K562 (cell line): Measurements from ENCODE around the gene CACTIN. TPM values are rescaled to one million over a fixed set of nuclear protein-coding genes. Genes with fewer than 3 reads are reported as not detected.

Experiments used
- ATAC-seq: fragments of 200-7000 bp; cut with Tn5 transposase; 3 replicates; pipeline ENCODE4 v1.9.1; 2020; ENCODE audit warnings: moderate library complexity
- BruUV-seq: library from RNA; stranded (reverse); fragments of 400-500 nt; replicated peaks from 2 replicates; lab custom pipeline; 2021; lab: Mats Ljungman, UMichigan
- CTCF ChIA-PET: fragments of 300-600 bp; formaldehyde crosslinking; extraction: SDS; loops from one replicate; lab custom pipeline; 2021; ENCODE audit warnings: low intra/inter-chr PET ratio; lab: Yijun Ruan, JAX
- POLR2A ChIA-PET: fragments of 300-600, 350-650 bp; sonication (Branson Sonifier 250); formaldehyde crosslinking; extraction: SDS; loops from one replicate; lab custom pipeline; 2021; ENCODE audit warnings: antibody characterized with exemption, inconsistent platforms; lab: Yijun Ruan, JAX
- DNase-seq, 4 experiments: peaks; one replicate each; pipeline versions ENCODE4 v3.0.0 to v3.0.0-alpha.2; 2011 to 2018; ENCODE audit warnings: low spot score in 3 of 4, mixed read lengths in 3 of 4; ENCODE audit errors: extremely low read depth in 1 of 4
- FAIRE-seq: peaks from 2 replicates; lab custom pipeline; 2011; peaks lifted over from hg19 to GRCh38; lab: Jason Lieb, UNC
- H2AFZ ChIP-seq: 2 replicates; pipeline ENCODE4 v1.6.0; 2011; ENCODE audit warnings: low read depth, low read length, control low read depth, inconsistent platforms
- H3K27ac ChIP-seq: fragments of 200-600 bp; 3 replicates; pipeline ENCODE4 v1.8.0; 2011; ENCODE audit warnings: low read depth, mild to moderate bottlenecking, control low read depth, inconsistent platforms, low read length, moderate library complexity, mixed read lengths; ENCODE audit errors: extremely low read depth
- H3K27me3 ChIP-seq, 2 experiments: fragments of 300-600 bp in 1 of 2; 2 replicates in 1 of 2; 3 replicates in 1 of 2; pipeline versions ENCODE4 v1.6.0 to v1.8.0; 2011; ENCODE audit warnings: inconsistent platforms in 2 of 2, low read length in 2 of 2, mild to moderate bottlenecking in 1 of 2, mixed read lengths in 1 of 2, moderate library complexity in 1 of 2; ENCODE audit not compliant: control insufficient read depth in 2 of 2, insufficient read depth in 2 of 2
- H3K36me3 ChIP-seq: fragments of 300-600 bp; 3 replicates; pipeline ENCODE4 v1.8.0; 2011; ENCODE audit warnings: mild to moderate bottlenecking, low read length, inconsistent platforms; ENCODE audit not compliant: control insufficient read depth, insufficient read depth
- H3K4me1 ChIP-seq, 2 experiments: fragments of 200-600 bp in 1 of 2; replicated peaks in 1 of 2; 2 replicates in 1 of 2; 3 replicates in 1 of 2; pipeline versions ENCODE4 v1.5.1 to v1.8.0; 2011; ENCODE audit warnings: inconsistent platforms in 2 of 2, low read length in 2 of 2, mild to moderate bottlenecking in 1 of 2, mixed read lengths in 1 of 2, moderate library complexity in 1 of 2; ENCODE audit not compliant: control insufficient read depth in 2 of 2, insufficient read depth in 2 of 2
- H3K4me2 ChIP-seq: 2 replicates; pipeline ENCODE4 v1.6.1; 2011; ENCODE audit warnings: low read length, control low read depth, inconsistent platforms, mixed read lengths; ENCODE audit not compliant: insufficient read depth
- H3K4me3 ChIP-seq: fragments of 200-600 bp; sonication (generic), shearing (Covaris generic); 2 replicates; pipeline ENCODE4 v1.5.1; 2016; ENCODE audit warnings: control low read depth, inconsistent platforms
- H3K79me2 ChIP-seq: fragments of 200-600 bp; 3 replicates; pipeline ENCODE4 v1.8.0; 2011; ENCODE audit warnings: low read length, inconsistent platforms; ENCODE audit not compliant: control insufficient read depth, insufficient read depth
- H3K9ac ChIP-seq, 2 experiments: 2 replicates each; pipeline versions ENCODE4 v1.6.0 to v1.6.1; 2011; ENCODE audit warnings: low read depth in 2 of 2, low read length in 2 of 2, control low read depth in 1 of 2, inconsistent platforms in 1 of 2, mild to moderate bottlenecking in 1 of 2, mixed read lengths in 1 of 2; ENCODE audit not compliant: insufficient read depth in 1 of 2
- H3K9me1 ChIP-seq: one replicate; pipeline ENCODE4 v1.6.0; 2011; ENCODE audit warnings: inconsistent platforms, mild to moderate bottlenecking, low read length, moderate library complexity; ENCODE audit not compliant: control insufficient read depth, insufficient read depth
- H3K9me3 ChIP-seq: replicated peaks from 2 replicates; pipeline ENCODE4 v1.5.1; 2011; ENCODE audit warnings: low read depth, low read length, inconsistent platforms; ENCODE audit not compliant: control insufficient read depth, insufficient read depth
- H4K20me1 ChIP-seq: replicated peaks from 2 replicates; pipeline ENCODE4 v1.6.1; 2011; ENCODE audit warnings: low read length, inconsistent platforms, mixed read lengths; ENCODE audit not compliant: control insufficient read depth, insufficient read depth
- CREM ChIP-seq: IDR thresholded peaks from 2 replicates; pipeline ENCODE4 v1.6.1; 2014; ENCODE audit warnings: antibody characterized with exemption, low read depth
- HEY1 ChIP-seq: fragments of 250-450 bp; sonication (Bioruptor Pico); IDR thresholded peaks from 2 replicates; pipeline ENCODE4 v1.5.0; 2020; ENCODE audit warnings: mild to moderate bottlenecking, moderate library complexity, borderline replicate concordance
- MNT ChIP-seq, 2 experiments: fragments of 450-650 bp; conservative IDR thresholded peaks; 2 replicates each; pipeline ENCODE4 v1.6.1; 2017; ENCODE audit warnings: mild to moderate bottlenecking in 2 of 2, moderate library complexity in 2 of 2
- PHF21A ChIP-seq: fragments of 450-650 bp; IDR thresholded peaks from 2 replicates; pipeline ENCODE4 v1.6.1; 2017; ENCODE audit warnings: low read depth, borderline replicate concordance
- POLR2G ChIP-seq: fragments of 200-400 bp; formaldehyde crosslinking; IDR thresholded peaks from 2 replicates; pipeline ENCODE4 v1.6.1; 2017; ENCODE audit warnings: low read depth, mild to moderate bottlenecking, antibody characterized with exemption, low read length, moderate library complexity
- PPARD ChIP-seq: fragments of 250-450 bp; sonication (Bioruptor Pico); IDR thresholded peaks from 2 replicates; pipeline ENCODE4 v1.8.0; 2022; ENCODE audit warnings: inconsistent platforms, mild to moderate bottlenecking, moderate library complexity
- RBM17 ChIP-seq: fragments of 200-400 bp; formaldehyde crosslinking; IDR thresholded peaks from 2 replicates; pipeline ENCODE4 v1.6.1; 2017; ENCODE audit warnings: low read depth, mild to moderate bottlenecking, low read length, borderline replicate concordance
- SAFB2 ChIP-seq: fragments of 200-400 bp; formaldehyde crosslinking; IDR thresholded peaks from 2 replicates; pipeline ENCODE4 v1.6.1; 2018; ENCODE audit warnings: borderline replicate concordance, low read length, low read depth, moderate library complexity; ENCODE audit not compliant: severe bottlenecking
- THAP12 ChIP-seq: fragments of 250-450 bp; sonication (Bioruptor Pico); IDR thresholded peaks from 2 replicates; pipeline ENCODE4 v1.9.0; 2021; ENCODE audit warnings: mild to moderate bottlenecking, inconsistent platforms
- YY1 ChIP-seq, 3 experiments: IDR thresholded peaks; 2 replicates each; pipeline ENCODE4 v1.6.1; 2011; ENCODE audit warnings: low read length in 2 of 3, mild to moderate bottlenecking in 2 of 3, moderate library complexity in 2 of 3, borderline replicate concordance in 1 of 3, control low read depth in 1 of 3, low read depth in 1 of 3; ENCODE audit not compliant: insufficient read depth in 3 of 3, insufficient replicate concordance in 2 of 3, control insufficient read depth in 1 of 3, insufficient read length in 1 of 3; ENCODE audit errors: extremely low read depth in 1 of 3
- ZFP30 ChIP-seq: fragments of 250-450 bp; sonication (Bioruptor Pico); IDR thresholded peaks from 2 replicates; pipeline ENCODE4 v1.8.0; 2022; ENCODE audit warnings: moderate library complexity, mild to moderate bottlenecking, inconsistent platforms, borderline replicate concordance
- ZNF143 ChIP-seq: sonication (generic); formaldehyde crosslinking; IDR thresholded peaks from 2 replicates; pipeline ENCODE4 v1.9.0; 2022; ENCODE audit warnings: mild to moderate bottlenecking, missing genetic modification reagents
- ZNF280B ChIP-seq: fragments of 250-450 bp; sonication (Bioruptor Pico); IDR thresholded peaks from 2 replicates; pipeline ENCODE4 v1.5.1; 2021; ENCODE audit warnings: mild to moderate bottlenecking
- ZNF511 ChIP-seq: sonication (generic); formaldehyde crosslinking; IDR thresholded peaks from 2 replicates; pipeline ENCODE4 v1.8.0; 2022; ENCODE audit warnings: mild to moderate bottlenecking, missing genetic modification reagents
- WGBS: fragments of 100-300 bp; shearing (Covaris generic); methylation state at CpG from one replicate; pipeline ENCODE4 v1.1.6; 2016; ENCODE audit warnings: low coverage, mixed read lengths; ENCODE audit not compliant: insufficient coverage; ENCODE audit errors: missing lambda C conversion rate; 5-methylcytosine and 5-hydroxymethylcytosine counted together
- in situ Hi-C: fragments of 300-500 bp; cut with MboI; formaldehyde crosslinking; loops from 4 replicates; pipeline ENCODE4 v1.15.0; 2018; ENCODE audit warnings: inconsistent platforms, mixed read lengths
- intact Hi-C: fragments of 100-400 bp; cut with micrococcal nuclease; formaldehyde crosslinking; loops from 2 replicates; pipeline ENCODE4 v1.14.2; 2022
- polyA plus RNA-seq, 8 experiments: library from polyadenylated mRNA; depleted of rRNA in 4 of 8; stranded (reverse) in 5 of 8; unstranded in 3 of 8; fragments of >200 nt; fragmentation: Nextera tagmentation in 2 of 8; fragmentation: Illumina TruSeq in 1 of 8; extraction: Ambion mirVana in 2 of 8; extraction: Trizol in 1 of 8; gene quantifications; 2 replicates each; pipeline versions ENCODE4 v1.2.1 to v1.2.3, GENCODE V29; 2011 to 2014; ENCODE audit warnings: inconsistent platforms in 1 of 8, missing spikeins in 1 of 8
- total RNA-seq, 7 experiments: library from RNA; depleted of rRNA in 6 of 7; stranded (reverse); fragments of >200 nt in 6 of 7; fragmentation: Illumina TruSeq in 2 of 7; extraction: Trizol in 2 of 7; gene quantifications; 2 replicates each; pipeline versions ENCODE4 v1.2.1 to v1.2.3, GENCODE V29; 2011 to 2021; ENCODE audit warnings: low replicate concordance in 1 of 7

CACTIN gene
- total and polyA plus RNA-seq, 9 of the 15 experiments (the other 6 are each of a cell fraction or from before 2014, with no cell fraction given) = 0.15 to 49.2 (median 15.0) TPM

GRCh38 chr19:3642987-3643673 lies 16.5 kb upstream of the CACTIN start:
- Histone ChIP-seq H3K4me3 (no peak overlapping the region), H2AFZ (no peak overlapping the region), H3K79me2 (no peaks in the 10 kb centered on the region), H3K4me2 (peak overlapping the region; percentile 43; the same call in 1 of the 2 replicates), H3K9me1 (peaks cover 4% of the 10 kb centered on the region), H3K9me3 (no peaks in the 10 kb centered on the region), H3K36me3 (peaks cover 40% of the 10 kb centered on the region; the same call in 1 of the 3 replicates), H3K4me1 (peaks cover 0 to 50% of the 10 kb centered on the region in 2 experiments; a peak in 3 of 5 replicates), H3K27ac (no peak overlapping the region), H3K27me3 (no peaks in the 10 kb centered on the region), H3K9ac (0 out of 4 replicates have a peak overlapping the region, but pooled peaks of 1 of the 2 experiments have one; percentile 31), H4K20me1 (peaks cover 7% of the 10 kb centered on the region; the same call in 1 of the 2 replicates)
- ChIA-PET POLR2A (no interaction called here), CTCF (no interaction called here)
- ATAC-seq (peak; percentile 99), FAIRE-seq (peak; percentile 98), DNase-seq (peak; percentile 84 to 95 (median 92))
- in situ Hi-C loops = no loop called here
- WGBS = 5% methylated on average over 24 of the region's 36 CpGs
- intact Hi-C loops = no loop called here
- BruUV-seq = no TSS peak
- peak; percentile 51; the same call in 1 of the 2 replicates for TF ChIP-seq POLR2G
- TF ChIP-seq CREM = 0 out of 2 replicates have a peak, but pooled peaks have one; percentile 8
- no peak for TF ChIP-seq PHF21A
- TF ChIP-seq RBM17 = no peak
- no peak for TF ChIP-seq PPARD (CRISPR knock-in tag)
- no peak for TF ChIP-seq HEY1 (CRISPR knock-in tag)
- no peak for TF ChIP-seq SAFB2
- no peak for TF ChIP-seq ZNF511
- peak; percentile 75 to 77; a peak in 3 of 4 replicates for TF ChIP-seq MNT (conservative IDR thresholded peaks at IDR 0.05)
- TF ChIP-seq THAP12 (CRISPR knock-in tag) = no peak
- TF ChIP-seq ZFP30 = no peak
- TF ChIP-seq ZNF280B (CRISPR knock-in tag) = no peak
- TF ChIP-seq YY1 (IDR thresholded peaks at IDR 0.05; ENCODE audit: borderline replicate concordance in 1 of 3, control insufficient read depth in 1 of 3, extremely low read depth in 1 of 3, insufficient read depth in 3 of 3, insufficient read length in 1 of 3, insufficient replicate concordance in 2 of 3, low read depth in 1 of 3, low read length in 2 of 3) = no peak
- no peak for TF ChIP-seq ZNF143 (CRISPR knock-in tag)
